DMS53 (cell line): ENCODE results near the gene CYP4F22.
"Not testable (repeated sequence)": the region's sequence is repeated elsewhere in the genome, so short reads cannot be mapped to it uniquely, and the experiment has no call there.

Experiments used
- DNase-seq: peaks from one replicate; lab custom pipeline; 2025; lab: John Stamatoyannopoulos, UW

The CYP4F22 gene

GRCh38 chr19:15488489-15489226, 19.7 kb upstream of the CYP4F22 start:
- DNase-seq: no peak

- no peak for DNase-seq
These were observed 13.2 kb upstream of the CYP4F22 start for GRCh38 chr19:15495151-15495550.

- DNase-seq: no peak
These were observed 10.0 kb upstream of the CYP4F22 start for GRCh38 chr19:15498156-15498858.

GRCh38 chr19:15498910-15499309, 9.4 kb upstream of the CYP4F22 start:
- no peak for DNase-seq

DNA sequence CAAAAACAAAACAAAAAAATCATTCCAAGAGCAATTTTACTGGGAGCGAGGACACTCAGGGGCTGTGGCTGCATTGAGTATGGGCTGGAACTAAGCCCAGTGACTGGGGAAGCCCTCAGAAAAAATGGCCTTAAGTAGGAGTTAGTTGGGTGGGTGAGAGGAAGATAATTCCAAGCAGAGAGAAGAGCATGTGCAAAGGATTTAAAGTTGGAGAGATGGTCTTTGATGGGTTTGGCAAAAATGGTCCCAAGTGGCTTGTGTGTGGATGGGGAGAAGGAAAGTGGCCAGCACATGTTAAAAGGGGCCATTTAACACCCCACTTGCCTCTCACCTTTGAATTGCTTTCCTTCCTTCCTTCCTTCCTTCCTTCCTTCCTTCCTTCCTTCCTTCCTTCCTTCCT, 6.7 kb upstream of the CYP4F22 start:
- no peak for DNase-seq

- no peak for DNase-seq
These were observed 6.1 kb upstream of the CYP4F22 start for GRCh38 chr19:15502264-15502663.

- no peak for DNase-seq
These were observed 2.2 kb upstream of the CYP4F22 start for GRCh38 chr19:15506074-15506571.

DNA sequence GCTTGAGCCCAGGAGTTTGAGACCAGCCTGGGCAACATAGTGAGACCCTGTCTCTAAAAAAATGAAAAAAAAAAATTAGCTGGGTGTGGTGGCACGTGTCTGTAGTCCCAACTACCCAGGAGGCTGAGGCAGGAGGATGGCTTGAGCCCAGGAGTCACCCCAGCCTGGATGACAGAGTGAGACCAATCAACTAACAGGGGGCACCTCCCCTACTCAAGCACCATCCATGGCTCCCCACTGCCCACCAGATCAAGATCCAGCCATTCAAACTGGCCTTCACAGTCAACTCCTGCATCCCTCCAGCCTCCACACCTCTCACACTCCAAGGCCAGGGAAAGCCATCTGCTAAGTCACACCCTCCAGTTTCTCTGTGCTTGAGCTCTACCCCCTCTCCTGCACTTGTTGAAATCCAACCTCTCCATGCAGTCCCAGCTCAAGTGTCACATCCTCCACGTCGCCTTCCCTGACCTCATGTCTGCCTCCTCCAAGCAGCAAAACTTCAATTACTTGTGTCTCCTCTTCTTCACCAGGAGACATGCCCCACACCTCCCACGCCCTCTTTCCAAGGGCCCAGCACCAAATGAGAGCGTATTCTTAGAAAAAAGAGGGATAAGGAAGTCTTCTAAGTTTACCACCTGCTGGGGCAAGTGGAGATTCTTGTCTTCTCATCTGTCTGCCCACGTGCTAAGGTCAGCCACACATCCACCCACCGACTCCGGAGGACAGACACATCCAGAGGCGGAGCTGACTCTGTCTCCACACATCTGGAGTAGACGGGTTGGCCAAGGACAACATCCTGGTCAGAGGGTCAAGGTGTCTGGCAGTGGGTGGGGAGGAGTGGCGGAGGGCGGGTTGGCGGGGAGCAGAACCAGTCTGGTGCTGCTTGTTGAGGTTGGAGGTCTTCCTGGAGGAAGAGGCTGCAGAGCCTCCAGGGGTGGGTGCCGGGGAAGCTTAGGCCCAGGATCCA, 974 bp upstream of the CYP4F22 start:
- no peak for DNase-seq

DNA sequence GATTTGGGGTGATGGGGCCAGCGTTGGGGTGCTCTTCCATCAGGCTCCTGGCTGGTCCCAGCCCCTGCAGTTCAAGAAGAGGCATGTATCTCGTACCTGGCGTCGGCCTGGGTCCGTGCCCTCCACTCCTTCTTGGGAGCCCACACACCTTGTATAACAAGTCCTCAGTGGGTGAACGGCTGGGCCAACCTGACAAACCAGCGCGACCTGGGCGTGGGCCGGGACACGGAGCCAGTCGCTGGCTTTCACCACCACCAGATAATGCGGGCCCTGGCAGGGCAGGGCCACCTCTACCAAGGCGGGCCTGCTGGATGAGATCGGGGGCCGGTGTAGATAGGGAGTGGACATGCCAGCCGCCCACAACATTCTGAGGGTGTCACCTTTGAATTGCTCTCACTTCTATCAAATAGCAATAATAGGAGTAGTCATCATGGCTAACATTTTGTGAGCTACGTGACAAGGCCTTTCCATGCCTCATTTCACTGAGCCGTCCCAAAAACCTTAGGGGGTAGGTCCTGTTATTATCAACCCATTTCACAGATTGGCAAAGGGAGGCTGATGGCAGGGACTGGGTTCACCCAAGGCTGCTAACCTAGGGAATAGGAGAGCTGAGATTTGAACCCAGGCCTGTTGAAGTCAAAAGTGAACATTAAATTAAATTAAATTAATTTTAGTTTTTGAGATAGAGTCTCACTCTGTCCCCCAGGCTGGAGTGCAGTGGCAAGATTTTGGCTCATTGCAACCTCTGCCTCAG, 3.5 kb downstream of the CYP4F22 start:
- no peak for DNase-seq

DNA sequence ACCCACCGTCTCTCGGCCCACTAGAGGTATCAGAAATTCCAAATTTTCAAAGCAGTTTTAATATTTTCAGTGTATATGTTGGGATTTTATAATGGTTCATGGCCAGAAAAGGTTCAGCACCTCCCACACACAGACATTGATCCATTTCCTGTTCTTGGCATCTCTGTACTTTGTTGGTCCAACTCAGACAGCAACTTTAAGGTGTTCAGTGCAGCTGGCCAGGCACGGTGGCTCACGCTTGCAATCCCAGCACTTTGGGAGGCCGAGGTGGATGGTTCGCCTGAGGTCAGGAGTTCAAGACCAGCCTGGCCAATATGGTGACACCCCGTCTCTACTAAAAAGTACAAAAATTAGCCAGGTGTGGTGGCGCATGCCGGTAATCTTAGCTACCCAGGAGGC, 6.9 kb downstream of the CYP4F22 start:
- DNase-seq: not testable (repeated sequence)

GRCh38 chr19:15516363-15516762, 8.0 kb downstream of the CYP4F22 start:
- no peak for DNase-seq

DNA sequence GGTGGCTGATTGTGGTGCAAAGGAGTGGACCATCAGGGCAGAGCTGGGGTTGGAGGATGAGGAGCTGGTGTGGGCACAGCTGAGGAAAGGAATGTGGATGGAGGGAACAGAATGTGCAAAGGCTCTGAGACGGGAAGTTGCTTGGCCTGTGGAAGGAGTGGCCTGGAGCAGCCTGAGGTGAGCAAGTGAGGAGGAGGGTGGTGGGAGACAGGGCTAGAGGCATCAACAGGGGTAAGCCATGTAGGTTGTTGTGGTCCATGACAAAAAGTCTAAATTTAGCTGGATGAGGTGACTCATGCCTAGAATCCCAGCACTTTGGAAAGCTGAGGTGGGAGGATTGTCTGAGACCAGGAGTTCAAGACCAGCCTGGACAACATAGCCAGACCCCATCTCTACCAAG, 9.5 kb downstream of the CYP4F22 start:
- DNase-seq: no peak

DNA sequence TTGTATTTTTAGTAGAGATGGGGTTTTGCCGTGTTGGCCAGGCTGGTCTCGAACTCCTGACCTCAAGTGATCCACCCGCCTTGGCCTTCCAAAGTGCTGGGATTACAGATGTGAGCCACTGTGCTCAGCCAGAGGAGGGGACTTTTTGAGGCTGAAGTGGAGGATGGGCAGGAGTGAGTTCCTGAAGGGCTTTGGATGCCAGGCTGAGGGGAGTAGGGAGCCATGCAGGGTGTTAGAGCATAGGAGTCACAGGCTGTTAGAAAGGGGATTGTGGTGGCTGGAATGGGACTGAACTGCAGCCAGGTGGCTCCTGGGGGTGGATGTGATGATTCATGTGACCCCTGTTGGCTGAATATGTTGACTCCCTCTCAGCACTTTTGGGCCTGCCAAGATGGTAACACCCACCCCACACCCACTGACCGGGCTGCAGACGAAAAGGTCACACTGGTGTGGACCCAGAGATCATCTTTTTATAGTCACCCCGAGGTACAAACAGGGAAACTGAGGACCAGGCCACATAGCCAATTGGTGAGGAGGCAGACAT, 11.2 kb downstream of the CYP4F22 start:
- DNase-seq: no peak

- DNase-seq: no peak
These were observed 16.5 kb downstream of the CYP4F22 start for GRCh38 chr19:15524781-15525180.

- no peak for DNase-seq
These were observed 17.0 kb downstream of the CYP4F22 start for GRCh38 chr19:15525291-15525690.

- DNase-seq: no peak
These were observed 18.1 kb downstream of the CYP4F22 start for GRCh38 chr19:15526408-15526807.

DNA sequence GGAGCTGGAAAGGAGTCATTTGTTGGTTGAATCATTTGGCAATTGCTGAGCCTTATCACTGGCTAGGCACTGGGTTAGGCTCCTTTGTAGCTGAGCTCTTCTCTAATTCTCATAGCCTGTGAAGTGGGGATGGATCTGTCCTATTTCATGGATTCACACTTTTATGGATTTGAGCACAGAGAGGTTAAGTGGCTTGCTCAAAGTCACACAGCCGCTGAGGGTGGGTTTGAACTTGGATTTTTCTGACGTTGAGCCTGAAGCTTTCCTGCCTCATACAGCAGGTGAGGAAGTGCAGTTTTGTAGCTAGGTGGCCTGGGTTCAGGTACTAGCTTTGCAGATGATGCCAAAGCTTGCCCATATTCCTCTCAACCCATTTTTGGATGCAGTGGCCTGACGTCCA, 19.4 kb downstream of the CYP4F22 start:
- DNase-seq: no peak

DNA sequence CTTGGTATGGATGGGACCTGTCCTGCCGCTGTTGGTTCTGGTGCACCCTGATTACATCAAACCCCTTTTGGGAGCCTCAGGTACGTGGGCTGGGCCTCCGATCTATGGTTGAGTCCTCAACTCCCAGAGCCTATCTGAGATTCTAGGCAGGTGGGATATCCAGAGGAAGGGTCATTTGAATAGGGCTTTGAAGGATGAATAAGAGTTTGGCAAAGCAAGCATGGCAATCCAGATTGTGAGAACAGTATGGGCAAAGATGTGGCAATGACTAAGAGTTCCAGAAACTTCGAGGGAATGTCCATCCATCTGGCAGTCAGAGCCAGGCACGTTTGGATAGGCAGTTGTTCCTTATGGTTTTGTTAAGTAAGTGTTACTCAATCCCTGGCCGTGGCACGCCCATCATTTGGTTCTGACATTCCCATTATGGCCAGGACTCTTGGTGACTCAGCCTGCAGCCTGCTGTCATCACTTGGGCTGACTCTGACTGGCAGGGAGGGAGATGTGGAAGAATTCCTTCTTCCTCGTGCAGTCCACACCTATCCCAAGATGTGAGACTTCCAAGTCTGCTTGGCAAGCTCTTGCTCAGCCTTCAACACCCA, 21.5 kb downstream of the CYP4F22 start:
- DNase-seq: no peak

DNA sequence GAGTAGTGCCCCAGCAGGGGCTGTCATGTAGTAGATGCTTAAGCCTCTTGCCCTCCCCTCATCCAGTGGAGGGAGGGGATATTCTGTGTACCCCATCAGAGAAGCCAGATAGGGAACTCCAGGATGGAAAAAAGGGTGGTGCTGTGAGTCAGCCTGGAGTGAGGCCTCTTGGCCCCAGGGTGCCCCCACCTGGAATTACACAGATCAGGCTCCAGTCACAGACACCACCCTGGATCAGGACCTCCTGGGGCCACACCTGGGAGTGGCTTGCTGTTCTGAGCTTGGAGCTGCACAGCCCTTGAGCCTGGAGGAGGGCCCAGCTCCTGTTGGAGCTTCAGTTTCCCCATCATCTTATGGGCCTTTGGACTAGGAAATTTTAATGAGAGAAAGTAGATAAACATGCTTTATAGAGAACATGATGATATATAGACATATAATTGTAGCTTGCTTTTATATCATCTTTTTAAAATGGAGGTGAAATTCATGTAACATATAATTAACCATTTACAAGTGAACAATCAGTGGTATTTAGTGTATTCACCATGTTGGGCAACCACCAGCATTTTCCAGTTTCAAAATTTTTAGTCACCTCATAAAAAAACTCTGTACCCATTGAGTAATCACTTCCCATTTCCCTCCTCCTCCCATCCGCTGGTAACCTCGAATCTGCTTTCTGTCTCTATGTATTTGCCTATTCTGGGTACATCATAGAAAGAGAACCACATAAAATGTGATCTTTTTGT, 24.6 kb downstream of the CYP4F22 start:
- no peak for DNase-seq

DNA sequence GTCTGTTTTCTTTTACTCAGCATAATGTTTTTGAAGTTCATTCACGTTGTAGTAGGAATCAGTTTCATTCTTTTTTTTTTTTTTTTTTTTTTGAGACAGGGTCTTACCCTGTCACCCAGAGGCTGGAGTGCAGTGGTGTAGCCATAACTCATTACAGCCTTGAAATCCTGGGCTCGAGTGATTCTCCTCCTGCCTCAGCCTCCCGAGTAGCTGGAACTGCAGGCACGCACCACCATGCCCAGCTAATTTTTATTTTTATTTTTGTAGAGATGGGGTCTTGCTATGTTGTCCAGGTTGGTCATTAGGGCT, 25.2 kb downstream of the CYP4F22 start:
- DNase-seq: not testable (repeated sequence)
